GM21360 (cell line): ENCODE data around the gene PTPRF.

Experiments used
- ATAC-seq: cut with Tn5 transposase; IDR thresholded peaks from one replicate; pipeline ENCODE4 v1.9.1; 2021; ENCODE audit warnings: mild to moderate bottlenecking, moderate library complexity; ENCODE audit not compliant: unreplicated experiment

PTPRF gene

GRCh38 chr1:43651902-43652301 lies 121.2 kb downstream of the PTPRF start:
- no peak for ATAC-seq

- no peak for ATAC-seq
Observed at GRCh38 chr1:43653339-43653738, 122.7 kb downstream of the PTPRF start.

- ATAC-seq, result no peak
Observed at GRCh38 chr1:43653893-43654292, 123.2 kb downstream of the PTPRF start.

- ATAC-seq, result no peak
Observed at GRCh38 chr1:43655953-43656352, 125.3 kb downstream of the PTPRF start.

GRCh38 chr1:43659212-43660166 lies 128.8 kb downstream of the PTPRF start:
- no peak for ATAC-seq

- ATAC-seq, result no peak
Observed at GRCh38 chr1:43660355-43660754, 129.7 kb downstream of the PTPRF start.

GRCh38 chr1:43664369-43664768 lies 133.7 kb downstream of the PTPRF start:
- no peak for ATAC-seq

DNA sequence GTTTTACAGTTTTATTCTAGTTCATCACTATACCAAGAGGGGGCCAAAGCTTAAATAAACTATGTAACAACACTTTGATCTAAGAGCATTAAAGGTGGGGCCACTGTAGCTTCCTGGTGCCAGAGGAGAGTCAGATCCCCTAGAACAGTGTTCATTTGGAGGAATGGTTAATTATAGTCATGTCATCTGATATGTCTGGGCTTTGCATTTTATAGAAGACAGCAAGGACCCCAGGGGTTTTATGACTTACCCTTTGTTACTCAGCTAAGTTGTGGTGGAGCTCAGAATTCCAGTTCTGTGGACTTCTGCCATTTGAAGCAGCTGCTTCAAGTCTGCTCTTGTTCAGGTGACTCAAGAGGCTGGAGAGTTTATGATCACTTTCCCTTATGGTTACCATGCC lies 135.9 kb downstream of the PTPRF start:
- no peak for ATAC-seq

GRCh38 chr1:43668956-43669355 lies 138.3 kb downstream of the PTPRF start:
- no peak for ATAC-seq

DNA sequence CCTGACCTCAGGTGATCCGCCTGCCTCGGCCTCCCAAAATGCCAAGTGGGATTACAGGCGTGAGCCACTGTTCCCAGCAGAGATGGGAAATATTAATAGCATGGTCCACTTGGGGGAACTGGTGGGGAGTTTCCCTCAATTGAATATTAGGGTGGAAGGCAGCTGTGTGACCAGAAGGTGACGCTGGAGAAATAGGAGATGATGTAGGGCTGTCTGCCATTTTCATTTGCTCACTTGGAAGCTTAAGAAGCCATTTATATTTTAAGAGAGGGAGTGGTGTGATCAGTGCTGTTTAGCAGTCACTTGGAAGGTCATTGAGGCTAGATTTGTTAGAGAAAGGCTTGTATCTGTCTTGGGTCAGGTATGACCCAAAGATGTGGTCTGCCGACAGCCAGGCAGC lies 139.2 kb downstream of the PTPRF start:
- ATAC-seq, result no peak

DNA sequence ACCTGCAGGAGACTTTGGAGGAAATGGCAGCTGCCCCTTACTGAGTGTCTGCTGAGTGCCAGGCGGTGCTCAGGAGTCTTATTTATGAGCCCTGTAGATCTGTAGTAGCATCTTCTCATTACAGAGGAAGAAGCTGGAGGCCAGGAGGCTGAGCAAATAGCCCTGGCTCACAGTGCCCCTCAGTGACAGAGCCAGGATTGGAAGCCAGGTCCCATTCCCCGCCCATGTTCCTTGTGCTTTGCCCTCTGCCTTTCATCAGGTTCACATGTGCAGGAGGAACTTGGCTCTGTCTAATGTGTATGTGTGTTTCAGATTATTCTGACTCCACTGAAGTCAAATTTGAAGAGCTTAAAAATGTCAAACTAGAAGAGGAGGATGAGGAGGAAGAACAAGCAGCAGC lies 140.5 kb downstream of the PTPRF start:
- ATAC-seq, result no peak

DNA sequence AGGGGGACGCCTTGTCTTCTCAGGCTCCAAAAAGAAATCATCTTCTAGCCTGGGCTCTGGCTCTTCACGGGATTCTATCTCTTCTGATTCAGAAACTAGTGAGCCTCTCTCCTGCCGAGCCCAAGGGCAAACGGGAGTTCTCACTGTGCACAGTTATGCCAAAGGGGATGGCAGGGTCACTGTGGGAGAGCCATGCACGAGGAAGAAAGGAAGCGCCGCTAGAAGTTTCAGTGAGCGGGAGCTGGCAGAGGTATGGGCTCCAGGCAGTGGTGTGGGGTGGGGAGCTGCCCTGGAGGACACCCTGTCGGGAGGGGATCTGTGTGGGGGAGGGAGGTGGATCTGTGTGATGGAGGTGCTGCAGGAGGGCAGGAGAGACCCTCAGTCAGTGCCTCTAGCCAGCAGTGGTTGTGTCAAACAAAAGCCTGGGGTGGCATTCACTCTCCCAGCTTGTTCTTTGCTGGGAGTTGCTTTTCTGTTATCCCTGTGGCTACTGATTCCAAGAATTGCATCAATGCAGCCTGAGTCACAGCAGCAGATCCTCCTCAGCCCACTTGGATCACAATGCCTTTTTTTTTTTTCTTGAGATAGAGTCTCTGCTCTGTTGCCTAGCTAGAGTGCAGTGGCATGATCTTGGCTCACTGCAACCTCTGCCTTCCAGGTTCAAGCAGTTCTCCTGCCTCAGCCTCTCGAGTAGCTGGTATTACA lies 141.1 kb downstream of the PTPRF start:
- no peak for ATAC-seq

GRCh38 chr1:43673261-43673660 lies 142.6 kb downstream of the PTPRF start:
- no peak for ATAC-seq
